GM12892 (cell line): ENCODE data around the gene PNN.
"Not testable (repeated sequence)": the region's sequence is repeated elsewhere in the genome, so short reads cannot be mapped to it uniquely, and the experiment has no call there.

Experiments
- DNase-seq: peaks from one replicate; pipeline ENCODE4 v3.0.0; 2011; ENCODE audit not compliant: insufficient read length
- FAIRE-seq: peaks from 2 replicates; lab custom pipeline; 2011; peaks lifted over from hg19 to GRCh38; lab: Jason Lieb, UNC
- POLR2A ChIP-seq: IDR thresholded peaks from 2 replicates; pipeline ENCODE4 v1.6.1; 2011; ENCODE audit warnings: low read depth, low read length, control low read depth
- POLR2AphosphoS5 ChIP-seq: IDR thresholded peaks from 2 replicates; pipeline ENCODE4 v1.6.1; 2011; ENCODE audit warnings: low read depth, low read length, control low read depth
- TAF1 ChIP-seq: IDR thresholded peaks from 2 replicates; pipeline ENCODE4 v1.6.1; 2011; ENCODE audit warnings: low read depth, mild to moderate bottlenecking, control low read depth, low read length, borderline replicate concordance

Gene PNN

GRCh38 chr14:39219075-39219499, 44.0 kb downstream of the PNN start:
- FAIRE-seq: no peak
- TF ChIP-seq POLR2AphosphoS5 (no peak), TAF1 (no peak), POLR2A (no peak)
- DNase-seq: no peak

- DNase-seq, FAIRE-seq: not testable (repeated sequence)
Observed at GRCh38 chr14:39220473-39220872, 45.4 kb downstream of the PNN start.

- no peak for FAIRE-seq
- no peak for TF ChIP-seq POLR2A
- TF ChIP-seq TAF1: no peak
- no peak for TF ChIP-seq POLR2AphosphoS5
Observed at GRCh38 chr14:39228044-39228443, 53.0 kb downstream of the PNN start.

GRCh38 chr14:39228509-39229221, 53.6 kb downstream of the PNN start:
- FAIRE-seq (no peak), DNase-seq (no peak)
- TF ChIP-seq TAF1: no peak
- TF ChIP-seq POLR2A: no peak
- no peak for TF ChIP-seq POLR2AphosphoS5

More at GRCh38 chr14:39228044-39228443, 53.0 kb downstream of the PNN start:
- DNase-seq: no peak

- TF ChIP-seq POLR2AphosphoS5: no peak
- no peak for TF ChIP-seq POLR2A
- no peak for TF ChIP-seq TAF1
- no peak for FAIRE-seq
- no peak for DNase-seq
Observed at GRCh38 chr14:39229222-39229543, 54.1 kb downstream of the PNN start.

GRCh38 chr14:39229601-39230110, 54.6 kb downstream of the PNN start:
- FAIRE-seq: no peak
- DNase-seq: no peak
- TF ChIP-seq POLR2AphosphoS5: no peak
- TF ChIP-seq TAF1: no peak
- no peak for TF ChIP-seq POLR2A

- TF ChIP-seq TAF1 (no peak), POLR2AphosphoS5 (no peak), POLR2A (no peak)
- FAIRE-seq (no peak), DNase-seq (no peak)
Observed at GRCh38 chr14:39230416-39231035, 55.5 kb downstream of the PNN start.

GRCh38 chr14:39231751-39232553, 56.9 kb downstream of the PNN start:
- DNase-seq, FAIRE-seq: not testable (repeated sequence)
